Ovary (tissue), 9 donors: ENCODE results near the gene ST6GAL2. TPM values are rescaled to one million over a fixed set of nuclear protein-coding genes. Genes with fewer than 3 reads are reported as not detected.

Experiments used
- DNase-seq, 5 donors: peaks; one replicate each; pipeline ENCODE4 v3.0.0-alpha.2; 2019 to 2020
- H3K27ac ChIP-seq, 2 donors: fragments of 200-600 bp; one replicate each; pipeline versions ENCODE4 v1.5.1 to v1.8.0; 2019 to 2022
- H3K27me3 ChIP-seq: fragments of 200-600 bp; one replicate; pipeline ENCODE4 v1.8.0; 2022
- H3K36me3 ChIP-seq: fragments of 200-600 bp; sonication (generic); one replicate; pipeline ENCODE4 v1.5.1; 2019
- H3K4me1 ChIP-seq: one replicate; pipeline ENCODE4 v1.8.1; 2013; ENCODE audit warnings: mild to moderate bottlenecking, moderate library complexity; ENCODE audit not compliant: insufficient read depth
- H3K4me3 ChIP-seq: fragments of 200-600 bp; sonication (generic); one replicate; pipeline ENCODE4 v1.5.1; 2017
- H3K9me3 ChIP-seq, 2 donors: fragments of 200-600 bp in 1 of 2; sonication (generic) in 1 of 2; one replicate each; pipeline versions ENCODE4 v1.5.1 to v1.8.1; 2013 to 2019; ENCODE audit warnings: mild to moderate bottlenecking in 1 of 2, moderate library complexity in 1 of 2
- EP300 ChIP-seq: sonication (generic); formaldehyde crosslinking; IDR thresholded peaks from one replicate; pipeline ENCODE4 v1.6.1; 2017; ENCODE audit warnings: antibody characterized with exemption
- POLR2A ChIP-seq: fragments of 450-650 bp; IDR thresholded peaks from one replicate; pipeline ENCODE4 v1.6.1; 2017; ENCODE audit warnings: antibody characterized with exemption, mild to moderate bottlenecking, moderate library complexity
- WGBS, 3 donors: extraction: QIAGEN DNeasy Blood & Tissue Kit in 1 of 3; methylation state at CpG; one replicate each; pipeline versions ENCODE4 v1.1.5 to v1.1.7; 2013 to 2017; 5-methylcytosine and 5-hydroxymethylcytosine counted together
- intact Hi-C, 4 donors: fragments of 100-400 bp; cut with DNase I; formaldehyde crosslinking; loops; one replicate each; pipeline versions ENCODE4 v1.11.0 to v1.15.1; 2022 to 2023
- polyA plus RNA-seq, 2 donors: library from polyadenylated mRNA; stranded (reverse); fragments of 200-250 nt in 1 of 2; fragments of 350-450 nt in 1 of 2; fragmentation: Illumina TruSeq in 1 of 2; extraction: RNeasy Lipid Tissue Mini Kit (QIAGEN cat#74804) in 1 of 2; gene quantifications; one replicate each; pipeline ENCODE4 v1.2.3, GENCODE V29; 2013 to 2014
- total RNA-seq, 7 donors: library from RNA; depleted of rRNA in 2 of 7; stranded (reverse); fragments of >200 nt in 2 of 7; fragmentation: NEBNext Ultra II Directional in 3 of 7; extraction: Animal tissue kit (Norgen Biotek cat#: 25700) in 3 of 7; gene quantifications; one replicate each; pipeline versions ENCODE4 v1.1.0 to v1.2.4, GENCODE V29; 2016 to 2023
- TF ChIP-seq, protein P1 (sequence below), 3 donors: fragments of 450-650 bp in 2 of 3; fragments of 200-600 bp in 1 of 3; IDR thresholded peaks; one replicate each; pipeline versions ENCODE4 v1.5.1 to v1.8.0; 2016 to 2022; ENCODE audit warnings: antibody characterized with exemption in 3 of 3, mild to moderate bottlenecking in 1 of 3
- donor health status: DM: no; HTN: no; CAD: no; lungs with moderate emphysema.
- donor health status: DM: no; HTN: no; CAD: no.
- donor health status: Bipolar disorder and iron deficiency.
- donor health status: DM: yes; HTN: yes; CAD: no.
- donor health status: DM: no; HTN: no; CAD: no.
- donor health status: DM: yes; HTN: yes; CAD: no.

ST6GAL2 gene
- total and polyA plus RNA-seq, 9 donors, result 0.20 to 6.9 (median 1.00) TPM; not detected in 1

DNA sequence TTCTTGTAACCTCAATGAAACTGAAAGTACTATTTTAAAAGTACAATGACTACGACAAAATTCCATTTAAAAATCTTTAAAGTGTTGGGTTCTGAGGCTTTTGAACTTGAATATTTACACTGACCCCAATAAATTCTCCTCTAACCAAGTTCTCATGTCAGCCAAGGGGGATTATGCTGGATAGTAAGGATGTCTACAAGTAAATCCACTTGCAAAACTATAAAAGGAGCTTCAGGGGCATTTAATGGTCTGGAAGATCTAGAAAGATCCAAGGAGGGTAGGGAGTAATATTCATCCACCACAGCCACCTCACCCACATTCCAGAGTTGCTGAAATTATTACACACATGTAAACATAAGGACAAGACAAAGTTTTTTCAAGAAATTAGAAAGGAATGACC, 81.8 kb downstream of the ST6GAL2 start:
- WGBS, 3 donors, result 53 to 73% (median 55%) methylated on average over 1 of the region's 1 CpG
- Histone ChIP-seq H3K27ac (no peak overlapping the region), H3K36me3 (no peaks in the 10 kb centered on the region), H3K27me3 (no peaks in the 10 kb centered on the region), H3K4me1 (no peaks in the 10 kb centered on the region), H3K4me3 (no peak overlapping the region), H3K9me3 (no peaks in the 10 kb centered on the region)
- intact Hi-C loops, result no loop called here
- TF ChIP-seq POLR2A (no peak), EP300 (no peak)
- TF ChIP-seq, protein P1, sequence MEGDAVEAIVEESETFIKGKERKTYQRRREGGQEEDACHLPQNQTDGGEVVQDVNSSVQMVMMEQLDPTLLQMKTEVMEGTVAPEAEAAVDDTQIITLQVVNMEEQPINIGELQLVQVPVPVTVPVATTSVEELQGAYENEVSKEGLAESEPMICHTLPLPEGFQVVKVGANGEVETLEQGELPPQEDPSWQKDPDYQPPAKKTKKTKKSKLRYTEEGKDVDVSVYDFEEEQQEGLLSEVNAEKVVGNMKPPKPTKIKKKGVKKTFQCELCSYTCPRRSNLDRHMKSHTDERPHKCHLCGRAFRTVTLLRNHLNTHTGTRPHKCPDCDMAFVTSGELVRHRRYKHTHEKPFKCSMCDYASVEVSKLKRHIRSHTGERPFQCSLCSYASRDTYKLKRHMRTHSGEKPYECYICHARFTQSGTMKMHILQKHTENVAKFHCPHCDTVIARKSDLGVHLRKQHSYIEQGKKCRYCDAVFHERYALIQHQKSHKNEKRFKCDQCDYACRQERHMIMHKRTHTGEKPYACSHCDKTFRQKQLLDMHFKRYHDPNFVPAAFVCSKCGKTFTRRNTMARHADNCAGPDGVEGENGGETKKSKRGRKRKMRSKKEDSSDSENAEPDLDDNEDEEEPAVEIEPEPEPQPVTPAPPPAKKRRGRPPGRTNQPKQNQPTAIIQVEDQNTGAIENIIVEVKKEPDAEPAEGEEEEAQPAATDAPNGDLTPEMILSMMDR (IDR thresholded peaks at IDR 0.05), result no peak
- no peak for DNase-seq

DNA sequence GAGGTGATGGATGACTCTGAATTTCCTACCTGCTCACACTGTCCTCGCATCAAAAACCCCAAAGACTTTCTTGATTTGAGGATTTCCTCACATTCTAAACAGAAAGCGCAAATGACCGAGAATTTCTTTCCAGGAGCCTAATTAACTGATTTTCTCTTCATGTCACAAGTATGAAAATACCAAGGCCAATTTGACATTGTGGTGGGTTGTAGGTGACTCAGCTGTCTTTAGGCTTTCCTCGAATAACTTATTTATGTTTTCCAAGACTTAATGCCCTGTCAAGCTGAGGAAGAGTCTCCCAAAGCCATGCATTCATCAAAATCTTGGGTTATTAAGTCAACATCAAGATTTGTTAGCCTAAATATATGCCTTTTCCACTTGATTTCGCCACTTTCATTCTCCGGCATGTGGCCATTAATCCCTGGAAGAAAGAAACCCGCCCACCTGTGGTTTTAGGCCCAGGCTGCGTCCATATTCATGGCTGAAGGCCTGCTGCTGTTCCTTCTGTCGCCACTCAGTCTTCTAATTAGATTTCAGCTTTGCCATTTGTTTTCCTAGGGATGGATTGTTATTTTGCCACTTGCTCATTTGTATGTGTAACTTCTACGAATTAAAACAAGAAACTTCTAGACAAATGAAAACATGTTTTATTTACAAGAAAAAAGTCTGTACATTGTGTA, 84.9 kb downstream of the ST6GAL2 start:
- 88 to 90% (median 89%) methylated on average over 10 of the region's 10 CpGs for WGBS, 3 donors
- H3K9me3 ChIP-seq, result no peaks in the 10 kb centered on the region
- DNase-seq, result no peak
- no peaks in the 10 kb centered on the region for H3K36me3 ChIP-seq
- intact Hi-C loops, result no loop called here
- H3K4me3 ChIP-seq, result no peak overlapping the region
- no peak overlapping the region for H3K27ac ChIP-seq
- no peaks in the 10 kb centered on the region for H3K4me1 ChIP-seq
- H3K27me3 ChIP-seq, result no peaks in the 10 kb centered on the region
- no peak for TF ChIP-seq EP300
- TF ChIP-seq, protein P1 (IDR thresholded peaks at IDR 0.05), result no peak
- no peak for TF ChIP-seq POLR2A

DNA sequence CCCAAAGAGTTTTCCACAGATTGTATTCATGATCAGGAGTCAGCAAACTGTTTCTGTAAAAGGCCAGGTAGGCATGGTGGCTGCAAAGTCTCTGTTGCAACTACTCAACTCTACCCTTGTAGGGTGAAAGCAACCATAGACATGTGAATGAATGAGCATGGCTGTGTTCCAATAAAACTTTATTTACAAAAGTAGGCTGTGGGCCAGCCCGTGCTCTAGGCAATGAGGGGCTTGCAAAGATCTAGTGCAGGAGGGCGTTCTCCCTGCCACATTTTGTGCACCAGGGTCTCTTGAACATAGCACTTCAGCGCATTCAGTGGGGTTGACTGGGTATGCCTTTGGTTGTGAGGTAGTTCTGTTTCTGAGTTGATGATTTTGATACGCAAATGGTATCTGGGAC, 85.8 kb downstream of the ST6GAL2 start:
- Histone ChIP-seq H3K4me1 (no peaks in the 10 kb centered on the region), H3K4me3 (no peak overlapping the region), H3K27ac (no peak overlapping the region), H3K36me3 (no peaks in the 10 kb centered on the region), H3K27me3 (no peaks in the 10 kb centered on the region), H3K9me3 (no peaks in the 10 kb centered on the region)
- DNase-seq, result no peak
- WGBS, 3 donors, result 91 to 96% (median 93%) methylated on average over 4 of the region's 4 CpGs
- intact Hi-C loops, result no loop called here
- no peak for TF ChIP-seq EP300
- TF ChIP-seq, protein P1 (IDR thresholded peaks at IDR 0.05), result no peak
- no peak for TF ChIP-seq POLR2A

DNA sequence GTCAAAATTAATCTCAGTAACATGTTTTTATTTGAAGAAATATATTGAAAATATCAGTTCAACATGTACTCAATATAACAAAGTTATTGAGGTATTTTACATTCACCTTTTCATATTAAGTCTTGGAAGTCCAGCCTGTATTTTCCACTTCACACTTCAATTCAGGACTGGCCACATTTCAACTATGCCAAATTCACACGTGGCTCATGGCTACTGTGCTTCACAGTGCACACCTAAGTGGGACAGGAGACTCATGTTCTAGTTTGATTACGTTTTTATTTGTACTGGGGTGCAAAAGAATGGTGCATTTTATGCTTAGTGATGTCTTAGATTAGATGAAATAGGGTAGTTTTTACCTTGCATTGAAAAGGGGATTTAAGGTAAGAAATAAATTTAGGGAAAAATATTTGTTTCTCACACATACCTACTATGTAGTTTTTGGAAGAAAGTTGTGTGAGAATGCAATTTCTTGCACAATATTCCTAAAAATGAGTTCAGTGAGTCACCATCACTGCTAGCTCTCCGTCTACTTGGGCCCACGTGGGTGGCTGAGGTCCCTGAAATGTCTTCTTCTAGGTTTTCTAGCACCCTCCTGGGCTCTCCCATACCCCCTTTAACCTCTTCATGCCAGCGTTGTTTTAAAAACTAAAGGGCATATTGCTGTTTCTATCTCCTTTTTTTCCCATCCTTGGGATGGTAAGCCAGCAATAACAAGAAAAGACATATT, 87.0 kb downstream of the ST6GAL2 start:
- no peak for DNase-seq
- H3K27ac ChIP-seq, result no peak overlapping the region
- intact Hi-C loops, result no loop called here
- no peaks in the 10 kb centered on the region for H3K27me3 ChIP-seq
- 60 to 69% (median 61%) methylated on average over 5 of the region's 5 CpGs for WGBS, 3 donors
- TF ChIP-seq, protein P1 (IDR thresholded peaks at IDR 0.05), result no peak
- no peak for TF ChIP-seq EP300
- TF ChIP-seq POLR2A, result no peak
- H3K4me1 ChIP-seq, result no peaks in the 10 kb centered on the region
- no peaks in the 10 kb centered on the region for H3K36me3 ChIP-seq
- H3K4me3 ChIP-seq, result no peak overlapping the region
- H3K9me3 ChIP-seq, result no peaks in the 10 kb centered on the region
